ENCODE results near the gene PKMYT1. TPM values are rescaled to one million over a fixed set of nuclear protein-coding genes. Genes with fewer than 3 reads are reported as not detected.

The PKMYT1 gene
- total RNA-seq, 8 experiments from 2014 or later = 0.36 to 48.7 (median 3.6) TPM

DNA sequence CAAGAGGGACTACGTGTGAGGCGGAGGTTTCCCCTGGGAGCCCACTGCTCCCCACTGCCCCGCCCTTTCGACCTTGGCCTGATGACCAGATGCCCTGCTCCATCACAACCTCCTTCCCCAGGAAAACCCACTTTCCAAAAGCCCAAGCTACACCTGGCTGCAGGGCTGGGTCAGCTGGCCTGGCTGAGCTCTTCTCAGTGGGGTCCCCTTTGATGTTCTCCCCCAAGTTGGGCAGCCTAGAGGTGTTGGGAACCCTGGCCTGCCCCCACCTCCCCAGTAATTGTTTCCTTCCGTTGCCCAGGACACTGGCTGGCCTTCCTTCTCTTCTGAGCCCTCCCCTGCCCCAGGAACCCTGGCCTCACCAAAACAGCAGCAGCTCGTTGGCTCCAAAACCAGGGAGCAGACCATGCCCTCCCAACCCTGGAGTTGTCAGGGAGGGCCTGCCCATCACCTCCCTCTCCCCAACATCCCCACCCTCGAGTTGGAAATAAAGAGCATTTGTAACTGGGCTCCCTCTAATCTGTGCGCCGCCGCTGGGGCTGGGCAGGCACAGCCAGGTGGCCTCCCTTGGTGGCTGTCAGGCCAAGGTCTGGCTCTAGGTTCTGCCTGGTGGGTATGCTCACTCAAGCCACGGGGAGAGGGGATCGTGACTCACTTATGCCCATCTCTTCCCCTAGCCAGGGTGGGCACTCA is 33.9 kb upstream of the PKMYT1 start:
- Histone ChIP-seq H3K27ac (no peak overlapping the region), H3K4me3 (no peak overlapping the region), H3K4me1 (replicated peaks in 1 of 2) (peaks cover 5 to 26% of the 10 kb centered on the region in 2 donors)
- in situ Hi-C loops (cut with MboI; ENCODE audit: low pct_unique_long_range_greater_than_20kb in 2 of 9, low sequenced_read_pairs in 9 of 9, unreplicated experiment in 9 of 9) = no loop called here
- no peak for ATAC-seq (replicated peaks in 6 of 8)
- 60 to 87% (median 68%) methylated on average over 3 to 5 of the region's 12 CpGs; no CpG with 5 or more reads in 7 of the 10 experiments for WGBS, 10 experiments

DNA sequence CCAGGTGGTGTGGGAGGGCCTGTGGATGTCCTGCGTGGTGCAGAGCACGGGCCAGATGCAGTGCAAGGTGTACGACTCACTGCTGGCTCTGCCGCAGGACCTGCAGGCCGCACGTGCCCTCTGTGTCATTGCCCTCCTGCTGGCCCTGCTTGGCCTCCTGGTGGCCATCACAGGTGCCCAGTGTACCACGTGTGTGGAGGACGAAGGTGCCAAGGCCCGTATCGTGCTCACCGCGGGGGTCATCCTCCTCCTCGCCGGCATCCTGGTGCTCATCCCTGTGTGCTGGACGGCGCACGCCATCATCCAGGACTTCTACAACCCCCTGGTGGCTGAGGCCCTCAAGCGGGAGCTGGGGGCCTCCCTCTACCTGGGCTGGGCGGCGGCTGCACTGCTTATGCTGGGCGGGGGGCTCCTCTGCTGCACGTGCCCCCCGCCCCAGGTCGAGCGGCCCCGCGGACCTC is 33.3 kb upstream of the PKMYT1 start:
- in situ Hi-C loops (cut with MboI; ENCODE audit: low pct_unique_long_range_greater_than_20kb in 2 of 9, low sequenced_read_pairs in 9 of 9, unreplicated experiment in 9 of 9) = no loop called here
- peaks cover 8 to 29% of the 10 kb centered on the region in 2 donors for H3K4me1 ChIP-seq (replicated peaks in 1 of 2)
- 80 to 95% methylated on average over 2 to 4 of the region's 27 CpGs; no CpG with 5 or more reads in 8 of the 10 experiments for WGBS, 10 experiments
- peak in 4 of 8 experiments; percentile 1 to 3 (median 2) for ATAC-seq (replicated peaks in 6 of 8)
- no peak overlapping the region for H3K27ac ChIP-seq
- H3K4me3 ChIP-seq = no peak overlapping the region

DNA sequence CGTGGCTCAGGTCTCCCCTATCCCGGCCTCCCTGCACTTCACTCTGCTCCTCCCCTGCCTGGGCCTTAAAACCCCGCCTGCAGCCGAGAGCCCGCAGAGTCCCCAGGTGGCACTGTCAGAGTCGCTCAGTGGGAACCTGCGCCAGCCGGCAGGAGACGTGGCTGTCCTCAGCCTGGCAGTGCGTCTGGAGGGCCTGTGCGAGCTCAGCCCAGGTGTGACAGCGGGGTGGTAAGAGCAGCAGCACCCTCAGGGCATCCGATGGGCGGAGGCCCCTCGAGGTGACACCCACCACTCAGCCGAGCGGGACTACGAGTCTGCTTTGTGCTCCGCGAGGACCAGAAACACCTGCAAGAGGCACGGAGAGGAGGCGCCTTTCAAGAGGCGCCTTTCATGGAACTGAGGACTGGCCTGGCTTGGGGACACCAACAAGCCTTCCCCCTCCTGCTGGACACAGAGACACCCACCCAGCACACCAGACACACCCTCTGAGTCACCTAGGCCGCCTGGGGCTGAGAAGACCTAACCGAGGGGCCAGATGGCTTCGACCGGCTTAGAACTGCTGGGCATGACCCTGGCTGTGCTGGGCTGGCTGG is 32.7 kb upstream of the PKMYT1 start, which contains the start of gene CLDN9:
TSS of gene CLDN9 (plus strand) at position 96 of the 593 bp plus-strand sequence. CDS start at position 536, 440 bp downstream.
- no peak within 1 kb of the TSS for H3K27ac ChIP-seq
- peak; percentile 23 to 77 (median 46) for ATAC-seq (replicated peaks in 6 of 8)
- 4 to 63% (median 20%) methylated on average over 1 to 9 of the region's 27 CpGs; no CpG with 5 or more reads in 7 of the 10 experiments for WGBS, 10 experiments
- in situ Hi-C loops (cut with MboI; ENCODE audit: low pct_unique_long_range_greater_than_20kb in 2 of 9, low sequenced_read_pairs in 9 of 9, unreplicated experiment in 9 of 9) = no loop called here
- H3K4me3 ChIP-seq = no peak within 1 kb of the TSS
- peaks cover 11 to 32% of the 10 kb centered on the region in 2 donors for H3K4me1 ChIP-seq (replicated peaks in 1 of 2)

DNA sequence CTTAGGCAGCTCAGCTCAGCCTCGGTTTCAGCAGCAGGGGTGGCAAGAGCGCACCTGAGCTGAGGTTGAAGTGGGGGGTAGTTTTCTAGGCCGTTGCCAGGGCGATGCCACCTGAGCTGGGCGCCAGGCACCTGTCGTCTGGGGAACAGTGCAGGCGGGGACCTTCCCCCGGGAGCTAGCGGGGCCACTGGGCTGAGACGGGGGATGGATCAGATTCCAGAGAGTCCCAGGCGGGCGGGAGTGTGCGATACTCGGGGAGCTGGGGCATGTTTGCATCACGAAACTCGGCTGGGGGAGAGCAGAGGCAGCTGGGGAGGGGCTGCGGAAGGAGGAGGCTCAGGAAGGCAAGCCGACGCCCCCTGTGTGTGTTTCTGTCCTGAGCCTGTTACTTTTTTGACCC is 32.0 kb upstream of the PKMYT1 start:
- in situ Hi-C loops (cut with MboI; ENCODE audit: low pct_unique_long_range_greater_than_20kb in 2 of 9, low sequenced_read_pairs in 9 of 9, unreplicated experiment in 9 of 9) = no loop called here
- Histone ChIP-seq H3K4me3 (no peak overlapping the region), H3K27ac (no peak overlapping the region), H3K4me1 (replicated peaks in 1 of 2) (peaks cover 11 to 34% of the 10 kb centered on the region in 2 donors)
- WGBS, 10 experiments = 0% methylated on average over 1 of the region's 19 CpGs; no CpG with 5 or more reads in 9 of the 10 experiments
- peak in 3 of 8 experiments; percentile 1 to 11 (median 4) for ATAC-seq (replicated peaks in 6 of 8)

- Histone ChIP-seq H3K4me3 (no peak overlapping the region), H3K4me1 (replicated peaks in 1 of 2) (peaks cover 11 to 34% of the 10 kb centered on the region in 2 donors), H3K27ac (no peak overlapping the region)
- 14 to 100% (median 91%) methylated on average over 1 to 2 of the region's 8 CpGs; no CpG with 5 or more reads in 4 of the 10 experiments for WGBS, 10 experiments
- in situ Hi-C loops (cut with MboI; ENCODE audit: low pct_unique_long_range_greater_than_20kb in 2 of 9, low sequenced_read_pairs in 9 of 9, unreplicated experiment in 9 of 9) = no loop called here
- ATAC-seq (replicated peaks in 6 of 8) = no peak
These were observed 30.3 kb upstream of the PKMYT1 start for GRCh38 chr16:3010510-3010909.

- WGBS, 10 experiments = 19 to 88% (median 60%) methylated on average over 1 to 8 of the region's 21 CpGs; no CpG with 5 or more reads in 1 of the 10 experiments
- peaks cover 15 to 38% of the 10 kb centered on the region in 2 donors for H3K4me1 ChIP-seq (replicated peaks in 1 of 2)
These were observed 29.5 kb upstream of the PKMYT1 start for GRCh38 chr16:3009568-3010390.

GRCh38 chr16:3008690-3009037 is 28.4 kb upstream of the PKMYT1 start:
- in situ Hi-C loops (cut with MboI; ENCODE audit: low pct_unique_long_range_greater_than_20kb in 2 of 9, low sequenced_read_pairs in 9 of 9, unreplicated experiment in 9 of 9) = no loop called here
- H3K4me1 ChIP-seq (replicated peaks in 1 of 2) = peaks cover 15 to 38% of the 10 kb centered on the region in 2 donors
- no peak overlapping the region for H3K27ac ChIP-seq
- no peak overlapping the region for H3K4me3 ChIP-seq
- WGBS, 10 experiments = 20 to 100% (median 38%) methylated on average over 1 to 4 of the region's 4 CpGs; no CpG with 5 or more reads in 4 of the 10 experiments
- no peak for ATAC-seq (replicated peaks in 6 of 8)

More at GRCh38 chr16:3009568-3010390, 29.5 kb upstream of the PKMYT1 start:
- no peak overlapping the region for H3K27ac ChIP-seq
- peak in 5 of 8 experiments; percentile 10 to 18 (median 15) for ATAC-seq (replicated peaks in 6 of 8)
- no peak overlapping the region for H3K4me3 ChIP-seq
- in situ Hi-C loops (cut with MboI; ENCODE audit: low pct_unique_long_range_greater_than_20kb in 2 of 9, low sequenced_read_pairs in 9 of 9, unreplicated experiment in 9 of 9) = no loop called here

DNA sequence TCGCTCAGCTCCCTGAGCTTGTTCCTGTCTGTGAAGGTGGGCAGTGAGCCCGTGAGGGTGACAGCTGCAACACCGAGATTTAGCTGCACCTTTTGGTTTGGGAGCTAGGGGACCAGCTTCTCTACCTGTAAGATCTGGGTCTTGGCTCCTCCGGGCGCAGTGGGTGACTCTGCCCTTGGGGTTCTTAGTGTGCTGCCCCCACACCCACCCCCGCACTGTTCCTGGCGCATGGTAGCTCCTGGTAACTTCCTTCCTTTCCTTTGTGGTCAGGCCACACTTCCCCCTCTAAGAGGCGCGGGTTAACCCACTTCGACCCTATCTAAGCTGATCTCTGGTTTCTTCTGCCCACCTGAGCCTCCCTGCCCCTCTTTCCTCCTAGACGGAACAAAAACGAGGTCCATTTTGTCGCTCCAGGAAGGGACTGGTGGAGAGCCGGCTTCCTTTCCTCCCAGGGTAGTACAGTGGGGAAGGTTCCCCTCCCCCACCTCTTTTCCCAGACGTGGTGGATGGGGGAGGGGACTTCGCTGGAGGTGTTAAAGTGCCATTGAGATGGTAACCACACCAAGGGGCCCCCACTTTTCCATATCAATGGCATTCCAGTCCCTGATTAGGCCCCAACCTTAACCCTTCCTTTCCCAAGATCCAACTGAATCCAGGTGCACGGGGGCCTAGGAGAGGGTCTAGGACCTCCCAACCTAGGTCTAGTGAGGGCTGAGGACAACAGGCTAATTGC is 27.9 kb upstream of the PKMYT1 start:
- H3K27ac ChIP-seq = no peak overlapping the region
- in situ Hi-C loops (cut with MboI; ENCODE audit: low pct_unique_long_range_greater_than_20kb in 2 of 9, low sequenced_read_pairs in 9 of 9, unreplicated experiment in 9 of 9) = no loop called here
- H3K4me3 ChIP-seq = no peak overlapping the region
- H3K4me1 ChIP-seq (replicated peaks in 1 of 2) = peaks cover 15 to 38% of the 10 kb centered on the region in 2 donors
- no peak for ATAC-seq (replicated peaks in 6 of 8)
- 0 to 27% (median 10%) methylated on average over 1 to 10 of the region's 17 CpGs; no CpG with 5 or more reads in 5 of the 10 experiments for WGBS, 10 experiments

DNA sequence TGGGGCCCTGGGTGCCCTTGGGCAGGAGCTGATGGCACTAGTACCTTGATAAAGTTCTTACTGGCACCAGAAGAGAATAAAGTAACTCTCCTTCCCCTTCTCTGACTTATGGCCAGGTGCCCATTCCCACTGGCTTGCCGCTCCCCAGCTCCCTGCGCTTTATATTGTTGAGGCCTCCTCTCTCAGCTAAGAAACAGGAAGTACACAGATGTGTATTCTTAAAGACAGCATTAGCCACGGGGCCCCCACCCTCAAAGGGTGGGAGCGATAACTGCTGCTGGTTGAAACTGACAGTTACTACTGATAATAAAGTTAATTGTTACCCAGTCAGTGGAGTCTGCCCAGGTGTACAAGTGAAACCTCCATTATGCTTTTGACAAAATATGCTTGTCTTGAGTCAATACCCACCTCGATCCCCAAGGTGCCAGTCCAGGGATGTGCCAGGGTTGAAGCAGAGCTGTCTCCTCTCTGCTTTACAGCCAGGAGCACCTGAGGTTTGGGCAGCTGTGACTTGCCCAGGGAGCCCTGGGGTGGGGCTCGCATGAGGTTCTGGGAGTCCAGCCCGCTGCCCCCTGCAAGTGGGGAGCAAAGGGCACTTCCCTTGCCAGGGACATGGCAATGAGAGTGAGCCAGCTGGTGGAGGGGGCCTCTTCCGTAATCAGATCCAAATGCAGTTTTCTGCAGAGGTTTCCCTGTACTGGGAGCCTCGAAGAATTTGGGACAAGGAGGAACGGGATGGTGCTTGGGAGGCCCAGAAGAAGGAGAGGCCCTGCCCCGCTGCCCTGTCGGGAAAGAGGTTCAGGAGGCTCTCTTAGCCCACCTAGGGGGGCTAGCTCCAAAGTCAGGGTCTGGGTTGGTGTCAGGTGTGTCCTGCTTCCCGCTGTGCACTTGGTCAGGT is 27.1 kb upstream of the PKMYT1 start:
- ATAC-seq (replicated peaks in 6 of 8) = no peak
- Histone ChIP-seq H3K4me1 (replicated peaks in 1 of 2) (peaks cover 15 to 33% of the 10 kb centered on the region in 2 donors), H3K4me3 (no peak overlapping the region), H3K27ac (no peak overlapping the region)
- 0 to 72% (median 64%) methylated on average over 1 to 9 of the region's 13 CpGs; no CpG with 5 or more reads in 3 of the 10 experiments for WGBS, 10 experiments
- in situ Hi-C loops (cut with MboI; ENCODE audit: low pct_unique_long_range_greater_than_20kb in 2 of 9, low sequenced_read_pairs in 9 of 9, unreplicated experiment in 9 of 9) = no loop called here

- no peak for ATAC-seq (replicated peaks in 6 of 8)
- Histone ChIP-seq H3K27ac (no peak overlapping the region), H3K4me1 (replicated peaks in 1 of 2) (peaks cover 13 to 24% of the 10 kb centered on the region in 2 donors), H3K4me3 (peak overlapping the region; percentile 30 to 54 (median 44))
- WGBS, 10 experiments = 0 to 34% (median 3%) methylated on average over 1 to 7 of the region's 25 CpGs; no CpG with 5 or more reads in 6 of the 10 experiments
- in situ Hi-C loops (cut with MboI; ENCODE audit: low pct_unique_long_range_greater_than_20kb in 2 of 9, low sequenced_read_pairs in 9 of 9, unreplicated experiment in 9 of 9) = no loop called here
These were observed 24.6 kb upstream of the PKMYT1 start for GRCh38 chr16:3004781-3005284.

DNA sequence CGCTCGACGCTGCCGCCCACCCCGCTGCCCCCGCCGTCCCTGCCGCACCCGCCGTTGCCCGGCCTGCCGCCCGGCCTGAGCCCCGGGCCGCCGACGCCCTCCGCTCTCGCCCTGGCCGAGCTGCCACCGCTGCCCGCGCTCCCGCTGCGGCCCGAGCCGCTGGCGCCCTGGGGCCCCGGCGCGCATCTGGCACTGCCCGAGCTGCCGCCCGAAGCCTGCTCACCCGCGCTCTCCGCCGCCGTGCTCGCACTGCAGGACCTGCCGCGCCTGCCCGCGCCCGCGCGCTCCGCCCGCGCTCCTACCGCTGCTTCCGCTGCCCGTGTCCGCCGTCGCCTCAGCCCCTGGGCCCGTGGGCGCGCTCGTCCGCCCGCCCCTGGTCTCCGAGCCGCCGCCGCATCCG is 24.1 kb upstream of the PKMYT1 start:
- WGBS, 10 experiments = no CpG with 5 or more reads among the region's 67 CpGs
- ATAC-seq (replicated peaks in 6 of 8) = peak in 6 of 8 experiments; percentile 15 to 34 (median 30)
- Histone ChIP-seq H3K4me1 (replicated peaks in 1 of 2) (peaks cover 13 to 19% of the 10 kb centered on the region in 2 donors), H3K27ac (peak overlapping the region in 1 of 2 donors; percentile 43), H3K4me3 (peak overlapping the region; percentile 40 to 54 (median 50))
- in situ Hi-C loops (cut with MboI; ENCODE audit: low pct_unique_long_range_greater_than_20kb in 2 of 9, low sequenced_read_pairs in 9 of 9, unreplicated experiment in 9 of 9) = no loop called here

All from motor neuron (in vitro differentiated cells).